Stimulated activated CD8-positive, alpha-beta memory T cell treated with anti-CD3 and anti-CD28 coated beads, Interleukin-15, amount 100 ng/mL, for 4 hours (primary cell): ENCODE measurements around the gene ALAS1.

ENCODE experiments used
- DNase-seq, 2 donors: peaks; one replicate each; pipeline ENCODE4 v3.0.0-alpha.2; 2020; ENCODE audit warnings: low read depth in 2 of 2

Gene ALAS1

DNA sequence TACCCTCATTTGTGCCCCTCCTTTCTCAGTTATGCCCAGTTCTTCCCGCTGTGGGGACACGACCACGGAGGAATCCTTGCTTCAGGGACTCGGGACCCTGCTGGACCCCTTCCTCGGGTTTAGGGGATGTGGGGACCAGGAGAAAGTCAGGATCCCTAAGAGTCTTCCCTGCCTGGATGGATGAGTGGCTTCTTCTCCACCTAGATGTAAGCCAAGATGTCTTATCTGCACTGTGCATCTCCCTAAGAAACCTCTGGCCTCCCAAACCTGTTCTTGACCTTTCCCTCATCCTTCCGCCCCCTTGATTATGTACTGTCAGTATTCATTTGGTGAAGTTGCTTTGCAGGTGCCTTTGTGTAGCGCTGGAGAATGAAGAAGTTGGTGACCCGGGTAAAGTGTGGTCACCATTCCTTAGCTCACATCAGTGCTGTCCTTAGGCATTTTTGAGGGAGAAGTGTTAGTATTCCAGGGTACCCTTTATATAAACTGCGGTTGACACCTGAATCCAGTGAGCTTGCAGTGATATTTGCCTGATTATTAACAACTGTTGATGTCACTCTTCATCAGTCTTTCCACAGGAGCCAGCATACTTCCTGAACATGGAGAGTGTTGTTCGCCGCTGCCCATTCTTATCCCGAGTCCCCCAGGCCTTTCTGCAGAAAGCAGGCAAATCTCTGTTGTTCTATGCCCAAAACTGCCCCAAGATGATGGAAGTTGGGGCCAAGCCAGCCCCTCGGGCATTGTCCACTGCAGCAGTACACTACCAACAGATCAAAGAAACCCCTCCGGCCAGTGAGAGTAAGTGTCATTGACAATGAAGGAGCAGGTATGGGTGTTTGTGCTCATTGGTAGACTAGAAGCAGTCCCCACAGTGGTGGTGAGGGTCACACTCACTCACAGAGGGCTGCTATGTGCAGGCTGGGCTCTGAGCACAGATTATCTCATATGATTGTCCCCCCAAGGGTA lies 966 bp downstream of the ALAS1 start:
- DNase-seq: no peak

DNA sequence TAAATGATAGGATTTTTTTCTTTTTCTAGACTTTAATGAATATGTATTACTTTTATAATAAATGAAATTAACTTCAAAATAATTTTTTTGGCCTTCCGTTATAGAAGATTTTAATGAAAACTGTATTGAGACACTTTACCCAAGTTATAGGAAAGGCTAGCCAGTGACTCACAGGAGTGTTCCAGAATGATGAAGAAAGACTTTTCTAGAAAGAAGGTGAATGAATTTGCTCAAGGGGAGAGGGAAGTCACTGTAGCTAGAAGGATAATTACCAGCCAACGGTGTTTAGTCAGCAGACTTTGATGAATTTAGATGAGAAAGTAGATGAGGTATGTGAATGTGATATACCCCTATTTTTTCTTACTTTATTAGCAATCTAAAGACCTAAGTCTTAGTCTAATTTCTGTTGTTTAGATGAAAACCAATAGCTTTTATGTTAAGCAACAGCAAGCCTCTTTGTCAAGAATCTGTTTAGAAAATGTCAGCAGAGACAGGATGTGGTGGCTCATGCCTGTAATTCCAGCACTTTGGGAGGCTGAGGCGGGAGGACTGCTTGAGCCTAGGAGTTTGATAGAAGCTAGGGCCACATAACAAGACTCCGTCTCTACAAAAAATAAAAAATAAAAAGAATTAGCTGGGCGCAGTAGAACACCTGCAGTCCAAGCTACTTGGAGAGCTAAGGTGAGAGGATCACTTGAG lies 3.2 kb downstream of the ALAS1 start:
- DNase-seq: no peak

DNA sequence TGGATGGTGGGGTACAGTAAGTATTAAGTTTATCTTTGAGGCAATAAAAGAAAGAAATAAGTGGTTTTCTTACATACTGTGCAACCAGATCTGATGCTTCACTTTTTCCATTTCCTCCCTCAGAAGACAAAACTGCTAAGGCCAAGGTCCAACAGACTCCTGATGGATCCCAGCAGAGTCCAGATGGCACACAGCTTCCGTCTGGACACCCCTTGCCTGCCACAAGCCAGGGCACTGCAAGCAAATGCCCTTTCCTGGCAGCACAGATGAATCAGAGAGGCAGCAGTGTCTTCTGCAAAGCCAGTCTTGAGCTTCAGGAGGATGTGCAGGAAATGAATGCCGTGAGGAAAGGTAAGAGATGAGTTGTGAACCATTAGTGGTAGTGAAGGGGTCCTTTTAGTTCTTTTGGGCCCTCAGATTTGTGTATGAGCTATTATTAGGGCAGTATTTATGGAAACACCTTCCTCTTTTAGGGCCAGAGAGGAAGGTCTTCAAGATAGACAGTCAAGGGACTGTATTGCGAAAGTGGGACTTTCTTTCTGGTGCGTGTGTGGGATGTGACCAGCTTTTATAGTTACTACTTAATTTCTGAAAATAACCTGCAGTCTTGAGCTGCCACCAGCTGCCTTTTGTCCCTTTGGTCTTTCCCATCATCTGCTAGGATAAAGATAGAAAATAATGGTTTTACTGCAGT lies 4.6 kb downstream of the ALAS1 start:
- no peak for DNase-seq

DNA sequence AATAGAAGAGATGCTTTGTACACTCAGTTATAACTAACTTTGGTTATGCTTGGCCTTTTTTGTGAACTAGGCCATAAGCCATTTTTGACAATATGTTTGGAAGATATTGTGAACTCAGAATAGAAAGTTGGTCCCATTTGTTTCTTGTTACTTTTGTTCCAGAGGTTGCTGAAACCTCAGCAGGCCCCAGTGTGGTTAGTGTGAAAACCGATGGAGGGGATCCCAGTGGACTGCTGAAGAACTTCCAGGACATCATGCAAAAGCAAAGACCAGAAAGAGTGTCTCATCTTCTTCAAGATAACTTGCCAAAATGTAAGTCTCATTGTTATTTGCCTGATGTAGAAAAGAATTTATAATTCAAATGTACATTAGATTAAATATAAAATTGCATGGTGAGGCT lies 5.7 kb downstream of the ALAS1 start:
- no peak for DNase-seq

DNA sequence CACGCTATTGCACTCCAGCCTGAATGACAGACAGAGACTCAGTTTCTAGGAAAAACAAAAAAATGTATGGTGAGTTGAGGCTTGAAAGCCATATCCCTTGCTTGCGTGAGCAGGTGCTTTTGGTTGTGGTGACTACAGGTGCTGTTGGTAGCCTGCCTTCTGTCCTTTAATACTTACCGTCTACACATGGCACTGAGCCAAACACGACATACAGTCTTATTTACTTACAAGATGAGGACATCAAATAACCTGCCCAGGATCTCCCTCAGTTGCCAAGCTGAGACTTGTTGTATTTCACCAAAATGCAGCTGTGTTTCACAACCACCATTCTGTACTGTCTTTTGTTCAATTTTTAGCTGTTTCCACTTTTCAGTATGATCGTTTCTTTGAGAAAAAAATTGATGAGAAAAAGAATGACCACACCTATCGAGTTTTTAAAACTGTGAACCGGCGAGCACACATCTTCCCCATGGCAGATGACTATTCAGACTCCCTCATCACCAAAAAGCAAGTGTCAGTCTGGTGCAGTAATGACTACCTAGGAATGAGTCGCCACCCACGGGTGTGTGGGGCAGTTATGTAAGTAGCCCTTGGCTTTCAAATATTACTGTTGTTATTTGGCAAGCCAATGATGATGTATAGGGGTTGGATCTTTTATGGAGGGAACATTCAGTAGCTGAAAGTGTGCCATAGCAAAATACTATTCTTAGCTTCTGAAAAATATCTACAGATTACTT lies 6.5 kb downstream of the ALAS1 start:
- DNase-seq: no peak

DNA sequence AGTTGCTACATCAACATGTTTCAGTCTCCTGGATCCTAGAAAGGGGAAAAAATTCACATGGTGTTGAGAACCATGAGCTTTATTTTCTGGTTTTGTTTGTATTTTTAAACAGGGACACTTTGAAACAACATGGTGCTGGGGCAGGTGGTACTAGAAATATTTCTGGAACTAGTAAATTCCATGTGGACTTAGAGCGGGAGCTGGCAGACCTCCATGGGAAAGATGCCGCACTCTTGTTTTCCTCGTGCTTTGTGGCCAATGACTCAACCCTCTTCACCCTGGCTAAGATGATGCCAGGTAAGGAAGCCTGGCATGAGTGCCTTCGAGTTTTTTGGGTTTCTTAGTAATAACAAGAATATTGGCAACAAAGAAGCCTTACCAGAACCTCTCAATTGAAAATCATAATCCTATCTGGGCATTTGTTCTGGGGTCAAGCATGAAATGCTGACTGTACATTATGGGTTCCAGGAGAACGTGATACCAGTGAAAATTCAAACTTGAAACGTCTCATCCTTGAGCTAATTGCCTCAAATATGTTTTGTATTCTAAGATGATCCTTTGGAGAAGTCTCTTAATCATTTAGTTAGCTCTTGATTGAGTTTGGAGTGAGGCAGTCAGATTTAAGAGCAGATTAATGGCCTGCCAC lies 7.9 kb downstream of the ALAS1 start:
- DNase-seq: no peak

DNA sequence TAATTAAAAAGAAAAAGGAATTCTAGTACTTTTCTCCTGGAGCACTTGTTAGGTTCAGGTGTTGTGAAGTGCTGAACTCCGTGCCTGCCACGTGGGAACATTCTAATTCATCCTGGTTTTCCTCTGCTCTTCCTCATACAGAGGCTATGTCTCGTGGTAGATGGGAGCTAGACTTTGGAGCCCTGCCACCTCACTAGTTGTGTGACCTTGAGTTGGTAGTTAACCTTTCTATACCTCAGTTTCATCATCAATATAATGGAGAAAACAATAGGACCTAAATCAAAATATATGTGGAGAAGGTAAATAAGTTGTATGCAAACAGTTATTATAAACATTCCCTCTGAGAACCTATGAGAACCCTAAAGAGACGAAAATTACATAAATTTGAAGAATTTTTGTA lies 10.6 kb downstream of the ALAS1 start:
- no peak for DNase-seq

DNA sequence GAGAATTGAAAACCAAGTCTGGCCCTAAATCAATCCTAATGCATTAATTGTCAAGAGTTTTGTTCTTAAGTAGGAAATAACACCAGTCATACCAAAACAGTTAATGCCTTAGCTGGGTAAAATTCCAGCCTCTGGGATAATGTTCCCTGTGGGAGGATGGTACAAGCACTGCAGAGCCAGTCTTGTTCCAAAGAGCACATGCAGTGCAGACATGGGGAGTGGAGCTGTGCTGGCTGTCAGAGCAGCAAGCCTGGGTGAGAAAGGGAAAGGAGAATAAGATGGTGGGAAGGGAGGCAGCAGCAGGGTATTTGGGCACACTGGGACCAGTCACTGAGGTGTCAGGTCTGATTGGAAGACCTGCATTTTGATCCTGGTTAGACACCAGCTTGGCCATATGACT lies 12.1 kb downstream of the ALAS1 start:
- DNase-seq: no peak

DNA sequence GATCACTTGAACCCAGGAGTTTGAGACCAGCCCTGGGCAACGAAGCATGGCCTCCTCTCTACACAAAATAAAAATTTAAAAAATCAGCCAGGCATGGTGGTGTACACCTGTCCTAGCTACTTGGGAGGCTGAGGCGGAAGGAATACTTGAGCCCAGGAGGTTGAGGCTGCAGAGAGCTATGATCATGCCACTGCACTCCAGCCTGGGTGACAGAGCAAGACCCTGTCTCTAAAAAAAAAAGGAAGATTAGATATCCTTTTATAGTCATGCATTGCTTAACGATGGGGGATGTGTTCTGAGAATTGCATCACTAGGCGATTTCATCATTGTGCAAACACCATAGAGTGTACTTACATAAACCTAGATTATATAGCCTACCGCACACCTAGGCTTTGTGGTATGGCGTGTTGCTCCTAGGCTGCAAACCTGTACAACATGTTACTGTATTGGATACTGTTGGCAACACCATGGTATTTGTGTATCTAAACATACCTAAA lies 12.6 kb downstream of the ALAS1 start:
- no peak for DNase-seq

DNA sequence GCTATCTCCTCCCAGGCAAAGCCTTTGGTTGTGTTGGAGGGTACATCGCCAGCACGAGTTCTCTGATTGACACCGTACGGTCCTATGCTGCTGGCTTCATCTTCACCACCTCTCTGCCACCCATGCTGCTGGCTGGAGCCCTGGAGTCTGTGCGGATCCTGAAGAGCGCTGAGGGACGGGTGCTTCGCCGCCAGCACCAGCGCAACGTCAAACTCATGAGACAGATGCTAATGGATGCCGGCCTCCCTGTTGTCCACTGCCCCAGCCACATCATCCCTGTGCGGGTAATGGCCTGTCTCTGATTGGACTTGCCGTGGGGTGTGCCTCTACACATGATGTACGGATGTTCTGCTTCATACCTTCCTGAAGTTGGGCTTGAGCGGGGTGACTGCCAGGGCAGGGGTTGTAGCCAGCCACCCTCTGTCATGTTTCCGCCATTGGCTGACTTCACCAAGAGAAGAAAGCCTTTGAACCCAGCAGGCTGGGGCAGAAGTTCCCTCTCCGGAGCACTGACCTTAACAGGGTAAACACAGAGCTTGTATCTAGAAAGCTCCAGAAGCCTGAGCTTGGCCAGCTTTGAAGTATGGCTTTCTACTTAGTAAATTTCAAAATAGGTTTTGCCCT lies 13.4 kb downstream of the ALAS1 start:
- no peak for DNase-seq

DNA sequence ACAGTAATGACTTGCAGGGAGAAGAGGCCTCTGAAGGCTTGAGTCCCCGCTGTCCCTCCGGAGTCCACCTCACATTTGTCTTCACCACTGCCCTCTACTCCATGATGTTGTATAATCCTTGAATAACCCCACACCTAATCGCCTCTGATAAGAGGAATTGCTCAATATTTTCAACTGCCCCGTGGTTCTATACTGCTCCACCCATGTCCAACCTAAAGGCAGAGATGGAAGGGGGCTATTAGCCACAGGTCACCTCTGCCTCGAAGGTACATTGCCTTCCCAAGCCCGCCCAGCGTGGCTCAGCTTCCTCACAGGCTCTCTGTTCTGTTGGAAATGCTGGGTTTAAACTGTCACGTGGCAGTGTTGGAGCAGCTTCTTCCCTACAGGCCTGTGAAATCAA lies 15.0 kb downstream of the ALAS1 start:
- DNase-seq: no peak

DNA sequence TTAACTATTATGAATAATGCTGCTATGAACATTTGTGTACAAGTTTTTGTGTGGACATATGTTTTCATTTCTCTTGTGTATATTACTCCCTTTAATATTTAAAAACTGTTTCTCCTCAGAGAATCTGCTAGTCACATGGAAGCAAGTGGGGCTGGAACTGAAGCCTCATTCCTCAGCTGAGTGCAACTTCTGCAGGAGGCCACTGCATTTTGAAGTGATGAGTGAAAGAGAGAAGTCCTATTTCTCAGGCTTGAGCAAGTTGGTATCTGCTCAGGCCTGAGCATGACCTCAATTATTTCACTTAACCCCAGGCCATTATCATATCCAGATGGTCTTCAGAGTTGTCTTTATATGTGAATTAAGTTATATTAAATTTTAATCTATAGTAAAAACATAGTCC lies 15.9 kb downstream of the ALAS1 start:
- DNase-seq: no peak

DNA sequence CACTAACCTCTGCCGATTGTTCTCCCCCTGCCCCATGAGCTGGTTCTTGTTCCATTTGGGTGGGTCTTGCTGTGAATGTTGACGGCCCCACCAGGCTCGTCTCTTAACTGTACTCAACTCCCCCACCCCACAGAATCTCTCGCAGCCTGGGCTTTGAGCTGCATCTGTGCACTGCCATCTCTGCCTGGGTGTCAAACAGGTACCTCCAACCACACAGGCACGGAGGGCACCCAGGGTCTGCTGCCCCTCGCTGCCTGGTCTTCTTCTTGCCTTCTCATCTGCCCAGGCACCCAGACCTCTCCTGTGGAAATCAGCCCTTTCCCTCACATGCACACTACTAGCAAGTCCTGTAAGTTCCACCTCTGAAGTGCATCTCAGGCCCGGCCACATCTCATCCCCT lies 17.4 kb downstream of the ALAS1 start:
- DNase-seq: no peak

DNA sequence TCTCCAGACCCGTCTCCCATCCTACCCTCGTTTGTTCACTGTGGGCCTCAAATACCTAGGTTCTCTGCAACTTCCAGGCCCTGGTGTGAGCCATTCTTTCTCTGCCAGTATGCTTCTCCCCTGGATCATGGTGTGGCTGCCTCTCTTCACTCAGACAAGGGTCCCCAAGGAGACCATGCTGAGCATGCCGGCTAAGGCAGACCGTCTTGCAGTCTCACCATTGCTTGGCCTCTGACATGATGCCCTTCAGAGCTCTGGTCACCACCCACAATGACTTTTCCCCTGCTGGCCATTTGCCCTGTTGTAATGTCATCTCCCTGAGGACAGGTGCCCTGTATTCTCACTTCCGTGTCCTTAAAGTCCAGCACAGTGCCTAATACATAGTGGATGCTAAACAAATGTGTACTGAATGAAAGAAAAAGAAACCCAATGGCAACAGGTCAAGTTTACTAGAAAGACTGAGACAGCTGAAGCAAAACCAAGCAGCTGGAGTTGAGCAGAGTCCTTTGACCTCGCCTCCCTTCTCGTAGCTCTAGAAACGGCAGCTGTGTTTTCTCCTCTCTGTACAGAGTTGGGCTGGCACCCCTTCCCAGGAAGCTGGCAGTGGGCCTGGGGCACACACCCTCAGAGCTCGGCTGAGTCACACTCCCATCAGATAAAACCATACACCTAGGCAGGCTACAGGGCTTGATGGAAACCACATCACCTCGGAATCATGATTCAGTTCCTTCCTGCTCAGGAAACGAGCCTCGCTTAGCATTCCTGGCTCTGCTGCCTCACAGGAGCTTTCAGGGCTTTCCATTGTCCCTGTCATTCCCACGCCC lies 18.8 kb downstream of the ALAS1 start:
- peak in 1 of 2 donors; percentile 27 for DNase-seq

DNA sequence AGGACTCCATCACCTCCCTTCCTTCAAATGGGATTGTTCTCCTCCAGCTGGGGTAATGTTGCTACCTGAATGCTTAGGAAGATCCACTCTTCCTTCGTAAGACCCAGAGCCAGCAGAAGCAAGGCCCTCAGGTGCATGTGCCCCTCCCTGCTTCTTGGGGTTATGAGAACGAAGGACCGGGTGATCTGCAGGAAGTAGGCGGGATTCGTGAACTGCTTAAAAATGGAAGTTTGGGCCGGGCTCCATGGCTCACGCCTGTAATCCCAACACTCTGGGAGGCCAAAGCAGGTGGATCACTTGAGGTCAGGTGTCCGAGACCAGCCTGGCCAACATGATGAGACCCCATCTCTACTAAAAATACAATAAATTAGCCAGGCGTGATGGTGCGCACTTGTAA lies 19.4 kb downstream of the ALAS1 start:
- no peak for DNase-seq

DNA sequence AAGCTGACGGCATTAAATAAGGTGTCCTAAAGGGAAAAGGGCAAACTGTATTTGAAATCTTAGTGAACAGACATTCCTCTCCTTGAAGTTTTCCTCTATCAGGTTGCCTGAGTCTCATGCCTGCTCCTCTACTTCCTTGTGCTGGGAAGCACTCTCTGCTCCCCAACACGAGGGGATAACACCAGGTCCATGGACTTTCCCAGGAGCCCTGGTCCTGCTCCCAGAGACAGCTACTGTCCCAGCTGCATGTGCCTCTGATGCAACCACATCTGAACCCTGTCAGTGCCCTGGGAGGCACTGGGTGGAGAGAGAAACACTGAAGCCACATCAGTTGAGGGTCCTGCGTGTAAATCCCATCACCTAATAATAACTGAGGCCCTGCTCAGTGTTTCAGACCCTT lies 20.1 kb downstream of the ALAS1 start:
- DNase-seq: no peak

DNA sequence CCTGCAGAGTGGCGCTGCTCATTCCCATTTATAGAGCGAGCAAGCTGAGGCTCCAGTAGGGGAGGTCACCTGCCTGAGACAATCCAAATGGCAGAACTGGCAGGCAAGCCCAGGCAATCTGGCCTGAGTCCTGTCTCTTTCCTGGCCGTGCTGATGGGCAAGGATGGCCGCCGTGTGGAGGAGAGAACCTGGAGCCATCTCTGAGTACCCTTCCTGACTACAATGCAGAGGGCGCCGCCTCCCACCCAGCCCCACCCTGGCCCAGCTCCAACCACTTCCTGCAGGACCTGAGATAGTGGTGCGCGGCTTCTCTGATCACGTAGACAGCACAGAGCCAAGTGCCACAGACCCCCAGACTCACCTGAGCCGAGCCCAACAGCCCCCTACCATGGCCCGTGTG lies 20.5 kb downstream of the ALAS1 start:
- no peak for DNase-seq

DNA sequence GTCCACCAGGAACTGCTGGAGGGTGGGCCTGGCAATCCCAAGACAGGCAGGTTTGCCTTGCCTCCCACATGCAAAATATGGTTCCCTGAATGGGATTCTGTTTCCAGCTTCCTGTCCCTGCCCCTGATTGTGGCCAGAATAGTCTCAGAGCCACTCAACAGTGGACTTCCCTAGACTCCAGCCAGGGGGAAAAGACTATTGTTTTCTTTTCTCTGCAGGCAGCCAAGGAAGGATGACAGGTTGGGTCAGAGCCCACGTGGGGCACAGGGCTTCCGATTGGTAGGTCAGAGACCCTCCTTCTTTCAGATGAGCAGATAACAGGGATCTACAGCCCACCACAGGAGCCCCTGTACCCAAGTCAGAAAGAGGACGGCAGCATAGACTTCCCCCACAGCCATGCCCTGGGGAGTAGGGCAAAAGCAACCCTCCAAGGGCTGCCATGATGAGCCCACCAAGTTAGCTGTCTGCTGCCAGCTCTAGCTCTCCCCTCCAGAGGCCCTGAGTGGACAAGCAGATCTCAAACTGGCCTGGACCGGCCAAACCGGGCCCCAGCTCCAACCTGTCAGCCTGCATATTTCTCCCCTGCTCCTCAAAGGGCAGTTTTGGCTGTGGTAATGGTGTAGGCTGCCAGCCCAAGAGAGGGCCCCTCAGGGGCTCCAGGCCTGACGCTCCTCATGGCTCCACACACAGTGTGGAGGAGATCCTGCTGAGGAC lies 21.1 kb downstream of the ALAS1 start:
- DNase-seq: no peak

DNA sequence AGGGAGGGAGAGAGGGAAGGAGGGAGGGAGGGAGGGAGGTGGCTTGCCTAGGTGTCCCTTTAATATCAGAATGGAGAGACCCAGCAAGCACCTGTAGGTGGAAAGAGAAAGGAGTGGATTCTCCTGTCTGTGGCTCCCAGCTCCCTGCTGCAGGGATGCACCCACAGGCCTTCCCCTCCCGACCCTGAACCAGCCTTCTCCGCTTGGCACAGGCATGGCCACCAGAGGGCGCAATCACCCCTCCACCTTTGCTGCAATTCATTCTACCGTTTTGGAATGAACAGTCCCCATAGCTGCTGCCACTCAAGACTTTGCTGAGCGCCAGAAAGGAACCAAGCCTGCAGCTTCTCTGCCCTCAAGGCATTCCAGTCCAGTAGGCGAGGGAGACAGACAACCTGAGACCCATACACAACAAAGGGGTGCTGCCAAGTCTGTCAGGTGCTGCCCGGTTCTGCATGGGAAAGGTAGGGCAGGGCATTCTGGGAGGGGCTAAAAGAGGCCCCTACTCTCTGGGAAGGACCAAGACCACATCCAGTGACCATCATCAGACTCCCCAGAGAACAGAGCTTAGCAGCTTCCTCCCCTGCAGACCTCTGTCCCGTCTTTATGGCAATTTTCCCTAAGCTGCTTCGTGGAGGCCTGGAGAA lies 22.5 kb downstream of the ALAS1 start:
- DNase-seq: peak; percentile 60 to 66
